ENCODE results near the gene FBF1. TPM values are rescaled to one million over a fixed set of nuclear protein-coding genes. Genes with fewer than 3 reads are reported as not detected.

The FBF1 gene
- total and polyA plus RNA-seq, 9 of the 15 experiments (the other 6 are each of a cell fraction or from before 2014, with no cell fraction given) = 0.46 to 14.9 (median 7.5) TPM

GRCh38 chr17:75925103-75925502, 15.7 kb downstream of the FBF1 start:
- Histone ChIP-seq H3K9me1 (ENCODE audit: control insufficient read depth, insufficient read depth, low read length) (peaks cover 5% of the 10 kb centered on the region), H3K4me1 (replicated peaks in 1 of 2; ENCODE audit: control insufficient read depth in 2 of 2, insufficient read depth in 2 of 2, low read length in 2 of 2) (peaks cover 0 to 18% of the 10 kb centered on the region in 2 experiments; a peak in 2 of 5 replicates), H3K4me2 (ENCODE audit: insufficient read depth, low read length) (no peak overlapping the region), H4K20me1 (replicated peaks; ENCODE audit: control insufficient read depth, insufficient read depth, low read length) (no peaks in the 10 kb centered on the region), H3K4me3 (no peak overlapping the region), H3K79me2 (ENCODE audit: control insufficient read depth, insufficient read depth, low read length) (no peaks in the 10 kb centered on the region), H3K27ac (ENCODE audit: extremely low read depth, low read depth, low read length) (no peak overlapping the region), H3K9me3 (replicated peaks; ENCODE audit: control insufficient read depth, insufficient read depth, low read depth, low read length) (no peaks in the 10 kb centered on the region), H3K27me3 (ENCODE audit: control insufficient read depth in 2 of 2, insufficient read depth in 2 of 2, low read length in 2 of 2) (no peaks in the 10 kb centered on the region), H3K9ac (ENCODE audit: insufficient read depth in 1 of 2, low read depth in 2 of 2, low read length in 2 of 2) (peak overlapping the region in 1 of 2 experiments; percentile 57; a peak in 1 of 4 replicates), H3K36me3 (ENCODE audit: control insufficient read depth, insufficient read depth, low read length) (peaks cover 5% of the 10 kb centered on the region; the same call in 1 of the 3 replicates), H2AFZ (ENCODE audit: low read depth, low read length) (no peak overlapping the region)
- DNase-seq (ENCODE audit: extremely low read depth in 1 of 4, low spot score in 3 of 4) (no peak), FAIRE-seq (no peak), ATAC-seq (no peak)
- no peak for TF ChIP-seq ZC3H11A (IDR thresholded peaks at IDR 0.05; ENCODE audit: low read depth, low read length)
- TF ChIP-seq BRCA1 (IDR thresholded peaks at IDR 0.05) = no peak
- no peak for TF ChIP-seq BRCA1 (CRISPR knock-in tag; IDR thresholded peaks at IDR 0.05)
- no peak for TF ChIP-seq UBTF (IDR thresholded peaks at IDR 0.05; ENCODE audit: borderline replicate concordance in 1 of 2, low read depth in 2 of 2, low read length in 2 of 2)
- TF ChIP-seq, protein P1, sequence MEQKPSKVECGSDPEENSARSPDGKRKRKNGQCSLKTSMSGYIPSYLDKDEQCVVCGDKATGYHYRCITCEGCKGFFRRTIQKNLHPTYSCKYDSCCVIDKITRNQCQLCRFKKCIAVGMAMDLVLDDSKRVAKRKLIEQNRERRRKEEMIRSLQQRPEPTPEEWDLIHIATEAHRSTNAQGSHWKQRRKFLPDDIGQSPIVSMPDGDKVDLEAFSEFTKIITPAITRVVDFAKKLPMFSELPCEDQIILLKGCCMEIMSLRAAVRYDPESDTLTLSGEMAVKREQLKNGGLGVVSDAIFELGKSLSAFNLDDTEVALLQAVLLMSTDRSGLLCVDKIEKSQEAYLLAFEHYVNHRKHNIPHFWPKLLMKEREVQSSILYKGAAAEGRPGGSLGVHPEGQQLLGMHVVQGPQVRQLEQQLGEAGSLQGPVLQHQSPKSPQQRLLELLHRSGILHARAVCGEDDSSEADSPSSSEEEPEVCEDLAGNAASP (IDR thresholded peaks at IDR 0.05) = no peak
- no peak for TF ChIP-seq STAT5A (IDR thresholded peaks at IDR 0.05; ENCODE audit: borderline replicate concordance, low read length)
- TF ChIP-seq, protein P2, sequence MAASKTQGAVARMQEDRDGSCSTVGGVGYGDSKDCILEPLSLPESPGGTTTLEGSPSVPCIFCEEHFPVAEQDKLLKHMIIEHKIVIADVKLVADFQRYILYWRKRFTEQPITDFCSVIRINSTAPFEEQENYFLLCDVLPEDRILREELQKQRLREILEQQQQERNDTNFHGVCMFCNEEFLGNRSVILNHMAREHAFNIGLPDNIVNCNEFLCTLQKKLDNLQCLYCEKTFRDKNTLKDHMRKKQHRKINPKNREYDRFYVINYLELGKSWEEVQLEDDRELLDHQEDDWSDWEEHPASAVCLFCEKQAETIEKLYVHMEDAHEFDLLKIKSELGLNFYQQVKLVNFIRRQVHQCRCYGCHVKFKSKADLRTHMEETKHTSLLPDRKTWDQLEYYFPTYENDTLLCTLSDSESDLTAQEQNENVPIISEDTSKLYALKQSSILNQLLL (CRISPR knock-in tag; IDR thresholded peaks at IDR 0.05; ENCODE audit: borderline replicate concordance) = no peak
- intact Hi-C loops (cut with micrococcal nuclease) (no loop called here), in situ Hi-C loops (cut with MboI) (no loop called here)
- no TSS peak for BruUV-seq (replicated peaks)
- WGBS (ENCODE audit: insufficient coverage, low coverage, missing lambda C conversion rate) = 66% methylated on average over 11 of the region's 11 CpGs
- POLR2A ChIA-PET = interaction anchor here (0.6 to 0.8 kb wide), 3 partner anchors 8 to 386 kb away, joined by 3 to 6 read pairs (median 3); no protein-coding TSS in a partner anchor
- CTCF ChIA-PET (ENCODE audit: low intra/inter-chr PET ratio) = no interaction called here
